ENCODE data around the gene CCNQ. TPM values are rescaled to one million over a fixed set of nuclear protein-coding genes. Genes with fewer than 3 reads are reported as not detected.

CCNQ gene
- total RNA-seq, 1 donor from 2014 or later: 21.7 TPM

DNA sequence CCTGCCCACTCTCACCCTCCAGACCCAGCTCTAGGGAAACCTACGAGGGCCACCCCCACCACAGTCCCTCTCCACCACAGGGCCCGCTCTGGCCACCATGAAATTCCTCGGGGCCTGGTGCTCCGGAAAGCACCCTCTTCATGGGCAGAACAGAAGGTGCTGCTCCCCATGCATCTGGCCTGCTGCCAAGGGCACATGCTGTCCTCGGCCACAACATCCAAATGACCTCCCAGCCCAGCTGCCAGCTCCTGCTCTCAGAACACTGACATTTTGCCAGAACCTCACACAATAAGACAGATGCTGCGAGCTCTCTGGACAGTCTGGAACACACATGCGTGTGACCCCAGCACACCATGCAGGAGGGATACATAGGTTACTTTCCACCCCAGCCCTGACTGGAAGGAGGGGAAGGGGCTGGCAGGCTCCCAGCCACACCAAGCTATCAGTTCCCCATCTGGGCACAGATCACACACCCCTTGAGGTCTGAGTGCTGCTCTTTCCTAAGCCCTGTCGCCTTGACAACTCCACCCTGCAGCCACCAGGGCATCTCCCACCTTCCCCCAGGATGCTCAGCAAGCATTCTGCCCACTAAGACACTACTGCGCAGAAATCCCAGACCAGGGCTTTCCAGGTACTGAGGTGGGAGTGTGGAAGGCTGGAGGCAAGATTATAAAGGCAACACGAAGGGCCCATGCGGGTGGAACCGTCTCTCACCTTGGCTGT is 5.8 kb downstream of the CCNQ start:
- no peaks in the 10 kb centered on the region for H3K27me3 ChIP-seq (ENCODE audit: insufficient read depth, low read length)
- Mint-ChIP-seq H3K27me3 (ENCODE audit: low read depth, unreplicated experiment) (no peaks in the 10 kb centered on the region), H3K4me3 (ENCODE audit: unreplicated experiment) (peak overlapping the region; percentile 14), H3K4me1 (ENCODE audit: low read depth, unreplicated experiment) (peaks cover 2% of the 10 kb centered on the region), H3K36me3 (ENCODE audit: low read depth, unreplicated experiment) (peaks cover 3% of the 10 kb centered on the region), H3K9me3 (ENCODE audit: unreplicated experiment) (no peaks in the 10 kb centered on the region), H3K27ac (ENCODE audit: unreplicated experiment) (no peak overlapping the region)
- no peak overlapping the region for H3K9ac ChIP-seq (ENCODE audit: low read length)
- peaks cover 22% of the 10 kb centered on the region for H3K79me2 ChIP-seq (ENCODE audit: insufficient read depth, low read length)
- H3K4me2 ChIP-seq (ENCODE audit: low read length): no peak overlapping the region
- H3K4me3 ChIP-seq (ENCODE audit: insufficient read depth, low read depth, low read length): no peak overlapping the region
- H3K9me3 ChIP-seq (ENCODE audit: insufficient read depth, low read depth, low read length): no peaks in the 10 kb centered on the region
- H4K20me1 ChIP-seq (ENCODE audit: insufficient read depth, low read length): peaks cover 26% of the 10 kb centered on the region
- H2AFZ ChIP-seq (ENCODE audit: low read depth, low read length): no peak overlapping the region
- DNase-seq (ENCODE audit: low read depth) (no peak), FAIRE-seq (no peak)
- no peak overlapping the region for H3K27ac ChIP-seq (ENCODE audit: low read depth, low read length)
- TF ChIP-seq EZH2 (IDR thresholded peaks at IDR 0.05; ENCODE audit: insufficient read depth, low read length): no peak
- TF ChIP-seq, protein P1, sequence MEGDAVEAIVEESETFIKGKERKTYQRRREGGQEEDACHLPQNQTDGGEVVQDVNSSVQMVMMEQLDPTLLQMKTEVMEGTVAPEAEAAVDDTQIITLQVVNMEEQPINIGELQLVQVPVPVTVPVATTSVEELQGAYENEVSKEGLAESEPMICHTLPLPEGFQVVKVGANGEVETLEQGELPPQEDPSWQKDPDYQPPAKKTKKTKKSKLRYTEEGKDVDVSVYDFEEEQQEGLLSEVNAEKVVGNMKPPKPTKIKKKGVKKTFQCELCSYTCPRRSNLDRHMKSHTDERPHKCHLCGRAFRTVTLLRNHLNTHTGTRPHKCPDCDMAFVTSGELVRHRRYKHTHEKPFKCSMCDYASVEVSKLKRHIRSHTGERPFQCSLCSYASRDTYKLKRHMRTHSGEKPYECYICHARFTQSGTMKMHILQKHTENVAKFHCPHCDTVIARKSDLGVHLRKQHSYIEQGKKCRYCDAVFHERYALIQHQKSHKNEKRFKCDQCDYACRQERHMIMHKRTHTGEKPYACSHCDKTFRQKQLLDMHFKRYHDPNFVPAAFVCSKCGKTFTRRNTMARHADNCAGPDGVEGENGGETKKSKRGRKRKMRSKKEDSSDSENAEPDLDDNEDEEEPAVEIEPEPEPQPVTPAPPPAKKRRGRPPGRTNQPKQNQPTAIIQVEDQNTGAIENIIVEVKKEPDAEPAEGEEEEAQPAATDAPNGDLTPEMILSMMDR (IDR thresholded peaks at IDR 0.05; ENCODE audit: insufficient read depth, low read depth, low read length): no peak
- no peaks in the 10 kb centered on the region for H3K36me3 ChIP-seq (ENCODE audit: insufficient read depth, low read length)
- no peaks in the 10 kb centered on the region for H3K4me1 ChIP-seq (ENCODE audit: insufficient read depth, low read length)

DNA sequence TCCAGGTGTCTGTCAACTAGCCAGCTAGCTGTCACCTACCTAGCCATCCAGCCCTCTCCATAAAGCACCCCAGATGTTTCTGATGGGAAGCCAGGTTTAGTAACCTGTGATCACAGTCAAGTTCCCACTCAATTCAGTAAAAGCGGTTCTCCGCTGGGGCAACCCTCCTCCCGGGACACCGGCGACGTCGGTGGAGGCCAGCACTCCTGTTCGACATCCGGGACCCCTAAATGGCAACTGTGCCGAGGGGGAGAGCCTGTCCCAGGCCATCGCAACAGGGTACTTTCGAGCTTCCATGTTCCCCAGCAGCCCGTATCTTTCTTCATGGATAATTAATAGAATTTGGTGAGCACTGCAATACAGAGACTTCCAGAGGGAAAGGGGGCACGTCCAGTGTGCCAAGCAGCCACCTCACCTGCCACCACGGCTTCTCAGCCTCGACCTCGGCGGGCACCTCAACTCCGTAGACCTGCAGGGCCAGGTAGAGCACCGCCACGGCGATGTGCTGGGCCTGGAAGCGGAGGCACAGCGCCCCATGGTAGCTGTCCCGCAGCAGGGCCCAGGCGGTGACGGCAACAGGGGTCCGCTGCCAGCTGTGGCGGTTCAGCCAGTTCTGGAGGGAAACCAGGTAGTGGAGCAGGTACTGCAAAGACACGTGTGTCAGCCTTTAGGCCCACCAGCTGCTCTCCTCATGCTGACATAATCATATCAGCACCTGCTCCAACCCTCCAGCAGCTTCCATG is 6.7 kb downstream of the CCNQ start:
- H3K4me3 Mint-ChIP-seq (ENCODE audit: unreplicated experiment): no peak overlapping the region
- no peaks in the 10 kb centered on the region for H3K27me3 ChIP-seq (ENCODE audit: insufficient read depth, low read length)
- H3K4me1 ChIP-seq (ENCODE audit: insufficient read depth, low read length): no peaks in the 10 kb centered on the region
- H4K20me1 ChIP-seq (ENCODE audit: insufficient read depth, low read length): peaks cover 19% of the 10 kb centered on the region
- H3K9ac ChIP-seq (ENCODE audit: low read length): no peak overlapping the region
- H3K4me2 ChIP-seq (ENCODE audit: low read length): no peak overlapping the region
- DNase-seq (ENCODE audit: low read depth) (no peak), FAIRE-seq (no peak)
- no peaks in the 10 kb centered on the region for H3K27me3 Mint-ChIP-seq (ENCODE audit: low read depth, unreplicated experiment)
- no peak for TF ChIP-seq EZH2 (IDR thresholded peaks at IDR 0.05; ENCODE audit: insufficient read depth, low read length)
- TF ChIP-seq, protein P1 (IDR thresholded peaks at IDR 0.05; ENCODE audit: insufficient read depth, low read depth, low read length): no peak
- no peak overlapping the region for H3K4me3 ChIP-seq (ENCODE audit: insufficient read depth, low read depth, low read length)
- H3K27ac ChIP-seq (ENCODE audit: low read depth, low read length): no peak overlapping the region
- no peaks in the 10 kb centered on the region for H3K9me3 Mint-ChIP-seq (ENCODE audit: unreplicated experiment)
- H2AFZ ChIP-seq (ENCODE audit: low read depth, low read length): no peak overlapping the region
- peaks cover 14% of the 10 kb centered on the region for H3K79me2 ChIP-seq (ENCODE audit: insufficient read depth, low read length)
- H3K4me1 Mint-ChIP-seq (ENCODE audit: low read depth, unreplicated experiment): no peaks in the 10 kb centered on the region
- peaks cover 3% of the 10 kb centered on the region for H3K36me3 Mint-ChIP-seq (ENCODE audit: low read depth, unreplicated experiment)
- H3K27ac Mint-ChIP-seq (ENCODE audit: unreplicated experiment): no peak overlapping the region
- H3K36me3 ChIP-seq (ENCODE audit: insufficient read depth, low read length): no peaks in the 10 kb centered on the region
- no peaks in the 10 kb centered on the region for H3K9me3 ChIP-seq (ENCODE audit: insufficient read depth, low read depth, low read length)
